GM10248 (cell line): ENCODE measurements around the gene YES1.

Experiments used
- CTCF ChIA-PET: fragments of 300-600 bp; sonication (Branson Sonifier 250); formaldehyde crosslinking; extraction: SDS; loops from one replicate; lab custom pipeline; 2021; ENCODE audit warnings: antibody characterized with exemption; lab: Yijun Ruan, JAX
- POLR2A ChIA-PET: fragments of 350-650 bp; sonication (Branson Sonifier 250); formaldehyde crosslinking; extraction: SDS; loops from one replicate; lab custom pipeline; 2020; ENCODE audit warnings: antibody characterized with exemption; lab: Yijun Ruan, JAX
- DNase-seq: peaks from one replicate; pipeline ENCODE4 v3.0.0; 2012; ENCODE audit errors: extremely low spot score
- CTCF ChIP-seq: IDR thresholded peaks from 2 replicates; pipeline ENCODE4 v1.5.1; 2012; ENCODE audit warnings: mild to moderate bottlenecking, low read depth; ENCODE audit errors: extremely low read depth, missing control alignments, control extremely low read depth

The YES1 gene

GRCh38 chr18:679516-679915 is 132.5 kb downstream of the YES1 start:
- TF ChIP-seq CTCF: no peak
- no peak for DNase-seq
- ChIA-PET POLR2A (no interaction called here), CTCF (interaction anchor here (1.0 to 2.9 kb wide), 5 partner anchors 21 to 160 kb away, joined by 3 to 9 read pairs (median 3); no protein-coding TSS in a partner anchor)

DNA sequence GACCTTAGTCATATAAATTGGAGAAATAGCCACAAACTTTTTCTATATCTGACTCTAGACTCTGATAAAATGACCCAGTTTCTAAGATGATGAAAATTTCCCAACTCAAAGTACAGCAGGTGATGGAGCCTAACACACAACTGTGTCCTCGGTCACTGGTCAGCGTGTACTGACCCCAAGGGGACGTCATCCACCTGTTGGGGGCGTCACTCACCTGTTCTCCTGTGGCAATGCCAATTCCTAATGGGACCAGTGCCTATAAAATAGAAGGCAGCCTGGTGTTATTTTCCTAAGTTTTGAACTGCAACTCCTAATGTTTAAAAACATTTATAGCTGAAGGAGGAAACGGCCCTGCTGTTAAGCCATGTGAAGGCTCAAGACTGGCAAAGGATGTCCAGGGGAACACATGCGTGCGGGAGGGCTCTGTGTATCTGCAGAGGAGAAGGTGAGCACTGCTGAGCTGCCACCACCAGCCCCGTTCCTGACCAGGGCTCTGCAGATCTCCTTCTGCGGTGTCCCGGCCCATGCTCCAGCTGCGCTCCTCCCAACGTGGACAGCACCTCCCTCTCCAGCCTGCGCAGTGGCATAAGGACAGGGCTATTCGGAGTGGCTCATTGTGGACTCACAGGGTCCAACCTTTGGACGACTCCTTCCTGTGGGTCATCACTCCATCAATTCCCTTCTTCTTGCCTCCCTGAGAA is 133.4 kb downstream of the YES1 start:
- DNase-seq: no peak
- POLR2A ChIA-PET: no interaction called here
- CTCF ChIA-PET: interaction anchor here (0.7 to 2.9 kb wide), 5 partner anchors 20 to 161 kb away, joined by 3 to 9 read pairs (median 3); no protein-coding TSS in a partner anchor
- no peak for TF ChIP-seq CTCF

GRCh38 chr18:677951-678381 is 134.1 kb downstream of the YES1 start:
- no peak for TF ChIP-seq CTCF
- no peak for DNase-seq
- ChIA-PET POLR2A (no interaction called here), CTCF (interaction anchor here (1.4 to 2.9 kb wide), 3 partner anchors 22 to 161 kb away, joined by 3 to 9 read pairs (median 5); no protein-coding TSS in a partner anchor)

GRCh38 chr18:677145-677544 is 134.9 kb downstream of the YES1 start:
- ChIA-PET POLR2A (no interaction called here), CTCF (interaction anchor here (1.4 to 2.9 kb wide), 3 partner anchors 23 to 77 kb away, joined by 3 to 9 read pairs (median 5); no protein-coding TSS in a partner anchor)
- no peak for TF ChIP-seq CTCF
- DNase-seq: no peak

- ChIA-PET POLR2A (no interaction called here), CTCF (interaction anchor here (1.4 to 2.1 kb wide), 2 partner anchors 24 to 78 kb away, joined by 3 to 5 read pairs; no protein-coding TSS in a partner anchor)
- TF ChIP-seq CTCF: no peak
- no peak for DNase-seq
These were observed 135.3 kb downstream of the YES1 start for GRCh38 chr18:676736-677135.

DNA sequence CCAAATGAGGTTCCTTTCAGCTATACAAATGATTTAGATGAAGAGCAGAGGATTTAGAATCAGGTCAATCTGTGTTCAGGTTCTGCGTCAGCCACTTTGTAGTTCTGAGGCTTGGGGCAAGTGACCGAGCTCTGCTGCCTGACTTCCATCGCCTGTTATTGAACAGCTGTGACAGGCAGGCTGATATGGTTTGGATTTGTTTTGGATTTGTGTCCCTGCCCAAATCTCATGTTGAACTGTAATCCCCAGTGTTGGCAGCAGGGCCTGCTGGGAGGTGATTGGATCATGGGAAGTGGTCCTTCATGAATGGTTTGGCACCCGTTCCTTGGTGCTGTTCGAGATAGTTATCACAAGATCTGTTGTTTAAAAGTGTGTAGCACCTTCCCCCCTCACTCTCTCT is 136.0 kb downstream of the YES1 start:
- ChIA-PET CTCF (interaction anchor here (1.0 to 1.8 kb wide), 3 partner anchors 37 to 155 kb away, joined by 3 to 4 read pairs (median 3); partner anchors contain the start of gene ENOSF1), POLR2A (no interaction called here)
- DNase-seq: no peak
- no peak for TF ChIP-seq CTCF
